Epithelial cell of proximal tubule (primary cell): Measurements from ENCODE around the gene SLC25A24. TPM values are rescaled to one million over a fixed set of nuclear protein-coding genes. Genes with fewer than 3 reads are reported as not detected.
"Not testable (repeated sequence)": the region's sequence is repeated elsewhere in the genome, so short reads cannot be mapped to it uniquely, and the experiment has no call there.

ENCODE experiments used
- DNase-seq: peaks from one replicate; pipeline ENCODE4 v3.0.0-alpha.2; 2011; ENCODE audit warnings: low read depth
- H3K4me3 ChIP-seq: 2 replicates; pipeline ENCODE4 v1.5.1; 2011; ENCODE audit warnings: low read depth, mild to moderate bottlenecking, low read length
- total RNA-seq: library from RNA; depleted of rRNA; stranded (reverse); fragments of >200 nt; gene quantifications from 2 replicates; pipeline ENCODE4 v1.2.3, GENCODE V29; 2015
- TF ChIP-seq, protein P1 (sequence below): conservative IDR thresholded peaks from 2 replicates; pipeline ENCODE4 v1.5.1; 2012; ENCODE audit warnings: low read depth, mild to moderate bottlenecking, low read length

SLC25A24 gene
- total RNA-seq, 1 donor from 2014 or later = 66.8 TPM

DNA sequence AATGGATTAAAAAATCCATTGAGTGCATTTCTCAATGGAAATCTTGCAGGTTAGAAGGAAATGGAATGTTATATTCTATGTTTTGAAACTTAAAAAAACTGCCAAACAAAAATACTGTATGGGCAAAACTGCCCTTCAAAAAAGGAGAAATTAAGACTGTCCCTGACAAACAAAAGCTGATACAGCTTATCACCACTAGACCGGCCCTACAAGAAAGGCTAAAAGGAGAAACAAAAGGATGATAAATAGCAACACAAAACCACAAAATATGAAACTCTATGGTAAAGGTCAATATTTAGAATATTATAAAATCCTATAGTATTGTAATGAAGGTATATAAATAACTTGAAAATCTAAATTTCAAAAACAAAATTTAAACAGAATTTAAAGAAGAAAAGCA lies 60.0 kb downstream of the SLC25A24 start:
- no peak overlapping the region for H3K4me3 ChIP-seq
- no peak for DNase-seq
- TF ChIP-seq, protein P1, sequence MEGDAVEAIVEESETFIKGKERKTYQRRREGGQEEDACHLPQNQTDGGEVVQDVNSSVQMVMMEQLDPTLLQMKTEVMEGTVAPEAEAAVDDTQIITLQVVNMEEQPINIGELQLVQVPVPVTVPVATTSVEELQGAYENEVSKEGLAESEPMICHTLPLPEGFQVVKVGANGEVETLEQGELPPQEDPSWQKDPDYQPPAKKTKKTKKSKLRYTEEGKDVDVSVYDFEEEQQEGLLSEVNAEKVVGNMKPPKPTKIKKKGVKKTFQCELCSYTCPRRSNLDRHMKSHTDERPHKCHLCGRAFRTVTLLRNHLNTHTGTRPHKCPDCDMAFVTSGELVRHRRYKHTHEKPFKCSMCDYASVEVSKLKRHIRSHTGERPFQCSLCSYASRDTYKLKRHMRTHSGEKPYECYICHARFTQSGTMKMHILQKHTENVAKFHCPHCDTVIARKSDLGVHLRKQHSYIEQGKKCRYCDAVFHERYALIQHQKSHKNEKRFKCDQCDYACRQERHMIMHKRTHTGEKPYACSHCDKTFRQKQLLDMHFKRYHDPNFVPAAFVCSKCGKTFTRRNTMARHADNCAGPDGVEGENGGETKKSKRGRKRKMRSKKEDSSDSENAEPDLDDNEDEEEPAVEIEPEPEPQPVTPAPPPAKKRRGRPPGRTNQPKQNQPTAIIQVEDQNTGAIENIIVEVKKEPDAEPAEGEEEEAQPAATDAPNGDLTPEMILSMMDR = no peak

DNA sequence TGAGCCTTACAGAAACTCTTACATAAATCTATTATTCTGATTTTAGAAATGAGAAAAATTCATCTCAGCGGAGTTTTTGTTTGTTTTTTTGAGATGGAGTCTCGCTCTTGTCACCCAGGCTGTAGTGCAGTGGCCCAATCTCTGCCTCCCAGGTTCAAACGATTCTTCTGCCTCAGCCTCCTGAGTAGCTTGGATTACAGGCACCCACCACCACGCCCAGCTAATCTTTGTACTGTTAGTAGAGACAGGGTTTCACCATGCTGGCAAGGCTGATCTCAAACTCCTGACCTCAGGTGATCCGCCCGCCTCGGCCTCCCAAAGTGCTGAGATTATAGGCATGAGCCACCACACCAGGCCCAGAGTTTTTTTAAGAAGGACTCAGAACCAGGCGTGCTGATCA lies 60.6 kb downstream of the SLC25A24 start:
- not testable (repeated sequence) for H3K4me3 ChIP-seq, DNase-seq

DNA sequence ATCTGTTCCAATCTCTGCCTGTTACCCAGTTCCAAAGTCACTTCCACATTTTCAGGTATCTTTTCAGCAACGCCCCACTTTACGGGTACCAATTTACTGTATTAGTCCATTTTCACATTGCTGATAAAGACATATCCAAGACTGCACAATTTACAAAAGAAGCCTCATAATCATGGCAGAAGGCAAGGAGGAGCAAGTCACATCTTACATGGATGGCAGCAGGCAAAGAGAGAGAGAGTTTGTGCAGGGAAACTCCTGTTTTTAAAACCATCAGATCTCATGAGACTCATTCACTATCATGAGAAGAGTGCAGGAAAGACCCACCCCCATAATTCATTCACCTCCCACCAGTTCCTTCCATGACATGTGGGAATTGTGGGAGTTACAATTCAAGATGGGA lies 67.0 kb downstream of the SLC25A24 start:
- DNase-seq = not testable (repeated sequence)

DNA sequence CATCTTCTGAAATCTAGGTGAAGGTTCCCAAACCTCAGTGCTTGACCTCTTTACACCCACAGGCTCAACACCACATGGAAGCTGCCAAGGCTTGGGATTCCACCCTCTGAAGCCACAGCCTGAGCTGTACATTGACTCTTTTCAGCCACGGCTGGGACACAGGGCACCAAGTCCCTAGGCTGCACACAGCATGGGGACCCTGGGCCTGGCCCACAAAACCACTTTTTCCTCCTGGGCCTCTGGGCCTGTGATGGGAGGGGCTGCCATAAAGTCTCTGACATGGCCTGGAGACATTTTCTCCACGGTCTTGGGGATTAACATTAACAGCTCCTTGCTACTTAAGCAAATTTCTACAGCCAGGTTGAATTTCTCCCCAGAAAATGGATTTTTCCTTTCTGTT lies 67.8 kb downstream of the SLC25A24 start:
- DNase-seq, H3K4me3 ChIP-seq: not testable (repeated sequence)

More for the DNA sequence above, 67.0 kb downstream of the SLC25A24 start:
- not testable (repeated sequence) for H3K4me3 ChIP-seq

DNA sequence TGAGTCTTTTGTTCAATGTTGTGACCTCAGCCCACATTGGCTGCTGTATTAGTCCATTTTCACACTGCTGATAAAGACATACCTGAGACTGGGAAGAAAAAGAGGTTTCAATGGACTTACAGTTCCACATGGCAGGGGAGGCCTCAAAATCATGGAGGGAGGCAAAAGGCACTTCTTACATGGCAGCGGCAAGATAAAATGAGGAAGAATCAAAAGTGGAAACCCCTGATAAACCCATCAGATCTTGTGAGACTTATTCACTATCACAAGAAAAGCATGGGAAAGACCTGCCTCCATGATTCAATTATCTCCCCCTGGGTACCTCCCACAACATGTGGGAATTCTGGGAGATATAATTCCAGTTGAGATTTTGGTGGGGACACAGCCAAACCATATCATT lies 68.9 kb downstream of the SLC25A24 start:
- not testable (repeated sequence) for DNase-seq, H3K4me3 ChIP-seq

DNA sequence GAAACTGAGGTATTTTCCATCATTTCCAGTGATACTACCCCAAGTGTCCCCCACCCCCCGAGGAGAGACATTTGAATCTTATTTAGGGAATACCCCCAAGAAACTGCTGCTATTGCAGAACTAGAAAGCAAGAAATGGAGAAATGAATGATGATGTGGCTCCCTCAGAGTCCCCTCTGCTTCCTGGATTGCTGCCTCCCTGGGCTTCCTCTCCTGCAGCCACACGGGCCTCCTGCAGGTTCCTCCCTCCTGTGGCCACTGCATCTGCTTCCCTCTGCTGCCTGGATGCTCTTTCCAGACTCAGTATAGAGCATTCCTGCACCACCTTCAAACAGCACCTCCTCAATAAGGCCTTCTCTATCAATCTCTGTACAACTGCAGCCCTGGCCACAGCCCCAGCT lies 69.3 kb downstream of the SLC25A24 start:
- H3K4me3 ChIP-seq = no peak overlapping the region

DNA sequence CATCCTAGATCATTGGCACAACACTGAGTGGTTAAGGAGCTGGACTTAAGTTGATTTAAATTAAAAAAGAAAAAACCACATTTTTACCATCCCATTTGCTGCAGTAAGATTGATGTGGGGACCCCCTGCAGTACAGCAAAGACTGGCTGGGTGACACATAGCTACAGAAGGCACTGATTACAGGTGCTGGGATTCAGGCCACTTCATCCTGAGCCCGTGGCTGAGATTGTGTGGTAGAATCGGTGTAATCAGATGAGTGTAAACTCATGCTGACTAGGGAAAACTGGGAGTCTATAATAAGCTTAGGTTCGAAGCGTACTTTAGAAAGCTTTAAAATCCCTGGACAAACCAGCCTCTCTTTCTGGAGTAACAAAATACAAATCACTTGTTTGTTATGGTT lies 70.1 kb downstream of the SLC25A24 start:
- TF ChIP-seq, protein P1 = no peak
- H3K4me3 ChIP-seq = no peak overlapping the region
- no peak for DNase-seq

More for the DNA sequence above, 69.3 kb downstream of the SLC25A24 start:
- DNase-seq = no peak
- TF ChIP-seq, protein P1 = no peak

DNA sequence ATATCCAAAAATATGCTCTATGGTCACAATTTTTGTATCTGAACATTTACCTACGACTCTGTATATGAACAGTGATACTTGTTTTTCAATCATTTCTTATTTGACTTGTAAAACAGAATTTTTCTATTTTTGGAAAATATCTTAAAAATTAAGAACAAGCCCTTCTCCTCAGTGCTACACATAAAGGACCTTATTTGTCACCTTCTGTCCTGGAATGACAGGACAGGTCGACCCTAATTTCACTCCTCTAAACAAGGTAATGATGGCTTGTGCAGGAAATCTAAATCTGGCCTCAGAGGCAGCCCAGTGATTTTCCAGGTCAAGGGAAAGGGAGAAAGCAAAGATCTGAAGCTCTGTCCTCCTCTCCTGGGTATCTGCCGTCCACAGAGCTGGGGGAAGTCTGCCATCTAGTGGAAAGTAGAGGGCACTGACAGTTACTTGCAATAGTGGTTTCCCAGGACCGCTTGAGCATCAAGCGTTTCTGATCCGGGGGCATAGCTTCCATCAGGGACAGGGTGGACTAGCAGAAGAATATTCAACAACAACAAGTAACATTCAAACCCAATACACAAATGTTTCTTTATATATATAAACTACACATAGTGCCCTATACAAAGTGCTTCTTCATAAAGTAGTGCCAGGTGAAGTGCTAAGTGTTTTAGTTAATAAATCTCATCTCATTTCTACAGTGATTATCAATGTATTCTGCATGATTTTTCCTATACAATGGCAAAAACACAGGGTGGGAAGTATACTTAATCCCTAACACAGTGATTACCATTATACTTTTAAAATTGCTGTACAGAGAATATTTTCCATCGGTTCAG lies 74.6 kb downstream of the SLC25A24 start:
- DNase-seq = peak; percentile 38
- H3K4me3 ChIP-seq = no peak overlapping the region
- TF ChIP-seq, protein P1 = peak; percentile 98

DNA sequence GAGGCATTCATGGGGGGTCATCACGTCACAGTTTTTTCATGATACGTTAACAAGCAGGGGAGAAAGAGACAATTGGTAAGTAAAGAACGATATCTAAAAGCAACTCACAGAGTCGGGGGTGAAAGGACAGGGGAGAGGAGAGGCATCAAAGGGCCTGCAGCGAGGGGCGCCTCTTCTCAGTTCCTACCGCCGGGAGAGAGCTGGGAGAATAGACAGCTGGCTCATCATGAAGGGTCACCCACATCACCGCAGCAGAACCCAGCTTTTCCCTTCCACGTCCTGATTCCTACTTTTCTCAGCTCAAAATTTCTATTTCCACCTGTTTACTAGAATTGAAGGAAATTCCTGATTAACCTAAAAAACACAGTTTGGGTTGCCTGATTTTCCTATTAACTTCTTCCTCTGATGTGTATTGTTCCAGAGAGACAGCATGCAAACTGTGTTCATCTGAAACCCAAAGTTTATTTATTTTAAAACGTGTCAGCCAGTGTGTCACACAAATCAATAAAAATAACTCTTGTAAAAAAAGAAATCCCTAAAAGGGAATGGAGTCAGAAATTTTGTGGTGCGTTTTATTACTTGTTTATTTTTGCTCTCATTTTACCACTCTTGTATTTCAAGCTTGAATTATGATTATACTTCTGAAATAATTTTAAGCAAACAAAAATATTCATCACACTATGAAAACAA lies 75.4 kb downstream of the SLC25A24 start:
- TF ChIP-seq, protein P1 = no peak
- H3K4me3 ChIP-seq = no peak overlapping the region

More for the DNA sequence above, 75.4 kb downstream of the SLC25A24 start:
- no peak for DNase-seq
